Vagina (tissue), 2 donors: ENCODE measurements around the gene BGN. TPM values are rescaled to one million over a fixed set of nuclear protein-coding genes. Genes with fewer than 3 reads are reported as not detected.
A peak's percentile ranks its signal among the peaks of the same experiment; 100 is the strongest.

Experiments
- DNase-seq, 2 donors: peaks; one replicate each; pipeline ENCODE4 v3.0.0-alpha.2; 2017; ENCODE audit errors: extremely low spot score in 2 of 2
- H3K27ac ChIP-seq: fragments of 200-600 bp; sonication (generic); one replicate; pipeline ENCODE4 v1.5.1; 2019
- H3K27me3 ChIP-seq: fragments of 200-600 bp; sonication (generic); one replicate; pipeline ENCODE4 v1.5.1; 2019
- H3K36me3 ChIP-seq, 2 donors: fragments of 200-600 bp; sonication (generic); one replicate each; pipeline ENCODE4 v1.5.1; 2017 to 2019
- H3K4me1 ChIP-seq: fragments of 200-600 bp; sonication (generic); one replicate; pipeline ENCODE4 v1.5.1; 2019
- H3K4me3 ChIP-seq, 2 donors: fragments of 200-600 bp; sonication (generic); 1 replicate in 1 of 2; 2 replicates in 1 of 2; pipeline ENCODE4 v1.5.1; 2016 to 2019
- H3K9me3 ChIP-seq: fragments of 200-600 bp; sonication (generic); one replicate; pipeline ENCODE4 v1.5.1; 2019
- CTCF ChIP-seq, 3 experiments: fragments of 450-650 bp in 2 of 3; fragments of 200-600 bp in 1 of 3; sonication (generic) in 1 of 3; IDR thresholded peaks; one replicate each; pipeline ENCODE4 v1.5.1; 2017 to 2019; ENCODE audit warnings: antibody characterized with exemption in 3 of 3, mild to moderate bottlenecking in 2 of 3, moderate library complexity in 2 of 3
- POLR2A ChIP-seq, 2 donors: fragments of 450-650 bp; IDR thresholded peaks; one replicate each; pipeline ENCODE4 v1.6.1; 2017; ENCODE audit warnings: antibody characterized with exemption in 2 of 2, mild to moderate bottlenecking in 2 of 2, moderate library complexity in 2 of 2
- POLR2AphosphoS5 ChIP-seq, 2 donors: sonication (generic); formaldehyde crosslinking; IDR thresholded peaks; one replicate each; pipeline ENCODE4 v1.9.0; 2017; ENCODE audit warnings: antibody characterized with exemption in 2 of 2, mild to moderate bottlenecking in 2 of 2, low read depth in 1 of 2; ENCODE audit not compliant: insufficient read depth in 1 of 2
- intact Hi-C: fragments of 100-400 bp; cut with DNase I; formaldehyde crosslinking; loops from one replicate; pipeline ENCODE4 v1.15.1; 2023
- total RNA-seq: library from RNA; depleted of rRNA; stranded (reverse); fragments of >200 nt; gene quantifications from one replicate; pipeline ENCODE4 v1.2.3, GENCODE V29; 2016

Gene BGN
- total RNA-seq, 1 donor from 2014 or later = 106 TPM

- no peaks in the 10 kb centered on the region for H3K36me3 ChIP-seq
- TF ChIP-seq POLR2AphosphoS5 (IDR thresholded peaks at IDR 0.05; ENCODE audit: insufficient read depth in 1 of 2, low read depth in 1 of 2) = no peak
- no peak for TF ChIP-seq POLR2A (IDR thresholded peaks at IDR 0.05)
- no peak for TF ChIP-seq CTCF (IDR thresholded peaks at IDR 0.05)
- DNase-seq = no peak
- H3K27me3 ChIP-seq = no peaks in the 10 kb centered on the region
- no peak overlapping the region for H3K4me3 ChIP-seq
- intact Hi-C loops = no loop called here
- H3K4me1 ChIP-seq = peaks cover 43% of the 10 kb centered on the region
- no peaks in the 10 kb centered on the region for H3K9me3 ChIP-seq
- peak overlapping the region; percentile 44 for H3K27ac ChIP-seq
These were observed 3.7 kb downstream of the BGN start for GRCh38 chrX:153498453-153498852.

- H3K27ac ChIP-seq = no peak overlapping the region
- no peaks in the 10 kb centered on the region for H3K9me3 ChIP-seq
- peaks cover 34% of the 10 kb centered on the region for H3K4me1 ChIP-seq
- H3K4me3 ChIP-seq = no peak overlapping the region
- no peak for DNase-seq
- no peaks in the 10 kb centered on the region for H3K27me3 ChIP-seq
- H3K36me3 ChIP-seq = no peaks in the 10 kb centered on the region
- TF ChIP-seq CTCF (IDR thresholded peaks at IDR 0.05) (no peak), POLR2AphosphoS5 (IDR thresholded peaks at IDR 0.05; ENCODE audit: insufficient read depth in 1 of 2, low read depth in 1 of 2) (no peak), POLR2A (IDR thresholded peaks at IDR 0.05) (no peak)
- intact Hi-C loops = no loop called here
These were observed 4.6 kb downstream of the BGN start for GRCh38 chrX:153499341-153499740.

GRCh38 chrX:153499876-153500275 lies 5.1 kb downstream of the BGN start:
- H3K4me3 ChIP-seq = no peak overlapping the region

GRCh38 chrX:153500676-153501280 lies 6.0 kb downstream of the BGN start:
- Histone ChIP-seq H3K4me1 (peaks cover 21% of the 10 kb centered on the region), H3K27ac (no peak overlapping the region), H3K9me3 (no peaks in the 10 kb centered on the region), H3K36me3 (no peaks in the 10 kb centered on the region), H3K27me3 (no peaks in the 10 kb centered on the region), H3K4me3 (no peak overlapping the region)
- TF ChIP-seq POLR2A (IDR thresholded peaks at IDR 0.05) (no peak), CTCF (IDR thresholded peaks at IDR 0.05) (no peak), POLR2AphosphoS5 (IDR thresholded peaks at IDR 0.05; ENCODE audit: insufficient read depth in 1 of 2, low read depth in 1 of 2) (no peak)
- intact Hi-C loops = no loop called here
- no peak for DNase-seq

More at GRCh38 chrX:153499876-153500275, 5.1 kb downstream of the BGN start:
- no peaks in the 10 kb centered on the region for H3K36me3 ChIP-seq
- TF ChIP-seq CTCF (IDR thresholded peaks at IDR 0.05) (no peak), POLR2AphosphoS5 (IDR thresholded peaks at IDR 0.05; ENCODE audit: insufficient read depth in 1 of 2, low read depth in 1 of 2) (no peak), POLR2A (IDR thresholded peaks at IDR 0.05) (no peak)
- H3K27ac ChIP-seq = no peak overlapping the region
- DNase-seq = no peak
- peaks cover 29% of the 10 kb centered on the region for H3K4me1 ChIP-seq
- no peaks in the 10 kb centered on the region for H3K9me3 ChIP-seq
- no peaks in the 10 kb centered on the region for H3K27me3 ChIP-seq
- intact Hi-C loops = no loop called here

- Histone ChIP-seq H3K36me3 (no peaks in the 10 kb centered on the region), H3K9me3 (no peaks in the 10 kb centered on the region), H3K27ac (no peak overlapping the region), H3K27me3 (no peaks in the 10 kb centered on the region), H3K4me3 (no peak overlapping the region), H3K4me1 (peaks cover 14% of the 10 kb centered on the region)
- TF ChIP-seq CTCF (IDR thresholded peaks at IDR 0.05) = no peak
- TF ChIP-seq POLR2AphosphoS5 (IDR thresholded peaks at IDR 0.05; ENCODE audit: insufficient read depth in 1 of 2, low read depth in 1 of 2) = no peak
- no peak for TF ChIP-seq POLR2A (IDR thresholded peaks at IDR 0.05)
- DNase-seq = no peak
- intact Hi-C loops = no loop called here
These were observed 6.8 kb downstream of the BGN start for GRCh38 chrX:153501530-153501929.
